ENCODE results near the gene CXXC1.

GRCh38 chr18:50286391-50287027, 983 bp downstream of the CXXC1 start:
- no peak for TF ChIP-seq CTCF (IDR thresholded peaks at IDR 0.05)
- TF ChIP-seq EZH2 (IDR thresholded peaks at IDR 0.05), result no peak
